Measurements from ENCODE around the gene ALG13. TPM values are rescaled to one million over a fixed set of nuclear protein-coding genes. Genes with fewer than 3 reads are reported as not detected.

ALG13 gene
- total RNA-seq, 1 experiment from 2014 or later: 36.3 TPM

GRCh38 chrX:111728096-111728495, 47.1 kb downstream of the ALG13 start:
- no peak overlapping the region for H3K4me3 ChIP-seq (ENCODE audit: low read depth, low read length)
- Mint-ChIP-seq H3K9me3 (ENCODE audit: unreplicated experiment) (no peaks in the 10 kb centered on the region), H3K27me3 (ENCODE audit: insufficient read depth, unreplicated experiment) (no peaks in the 10 kb centered on the region), H3K36me3 (ENCODE audit: insufficient read depth, unreplicated experiment) (no peaks in the 10 kb centered on the region), H3K4me1 (ENCODE audit: low read depth, unreplicated experiment) (no peaks in the 10 kb centered on the region), H3K27ac (ENCODE audit: unreplicated experiment) (no peak overlapping the region), H3K4me3 (ENCODE audit: unreplicated experiment) (no peak overlapping the region)
- BruUV-seq (replicated peaks): no TSS peak
- no peaks in the 10 kb centered on the region for H3K4me1 ChIP-seq
- ChIA-PET CTCF (no interaction called here), POLR2A (no interaction called here)
- no peaks in the 10 kb centered on the region for H3K27me3 ChIP-seq (replicated peaks; ENCODE audit: control insufficient read depth, insufficient read depth, low read length)
- intact Hi-C loops (cut with micrococcal nuclease; ENCODE audit: unreplicated experiment): no loop called here
- no peaks in the 10 kb centered on the region for H3K36me3 ChIP-seq (ENCODE audit: control insufficient read depth, insufficient read depth, low read length)
- H3K9me3 ChIP-seq: no peaks in the 10 kb centered on the region
- no peak for DNase-seq
- TF ChIP-seq, protein P1, sequence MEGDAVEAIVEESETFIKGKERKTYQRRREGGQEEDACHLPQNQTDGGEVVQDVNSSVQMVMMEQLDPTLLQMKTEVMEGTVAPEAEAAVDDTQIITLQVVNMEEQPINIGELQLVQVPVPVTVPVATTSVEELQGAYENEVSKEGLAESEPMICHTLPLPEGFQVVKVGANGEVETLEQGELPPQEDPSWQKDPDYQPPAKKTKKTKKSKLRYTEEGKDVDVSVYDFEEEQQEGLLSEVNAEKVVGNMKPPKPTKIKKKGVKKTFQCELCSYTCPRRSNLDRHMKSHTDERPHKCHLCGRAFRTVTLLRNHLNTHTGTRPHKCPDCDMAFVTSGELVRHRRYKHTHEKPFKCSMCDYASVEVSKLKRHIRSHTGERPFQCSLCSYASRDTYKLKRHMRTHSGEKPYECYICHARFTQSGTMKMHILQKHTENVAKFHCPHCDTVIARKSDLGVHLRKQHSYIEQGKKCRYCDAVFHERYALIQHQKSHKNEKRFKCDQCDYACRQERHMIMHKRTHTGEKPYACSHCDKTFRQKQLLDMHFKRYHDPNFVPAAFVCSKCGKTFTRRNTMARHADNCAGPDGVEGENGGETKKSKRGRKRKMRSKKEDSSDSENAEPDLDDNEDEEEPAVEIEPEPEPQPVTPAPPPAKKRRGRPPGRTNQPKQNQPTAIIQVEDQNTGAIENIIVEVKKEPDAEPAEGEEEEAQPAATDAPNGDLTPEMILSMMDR (IDR thresholded peaks at IDR 0.05; ENCODE audit: insufficient read depth in 1 of 2, low read depth in 1 of 2, low read length in 1 of 2, severe bottlenecking in 1 of 2, unreplicated experiment in 1 of 2): no peak

DNA sequence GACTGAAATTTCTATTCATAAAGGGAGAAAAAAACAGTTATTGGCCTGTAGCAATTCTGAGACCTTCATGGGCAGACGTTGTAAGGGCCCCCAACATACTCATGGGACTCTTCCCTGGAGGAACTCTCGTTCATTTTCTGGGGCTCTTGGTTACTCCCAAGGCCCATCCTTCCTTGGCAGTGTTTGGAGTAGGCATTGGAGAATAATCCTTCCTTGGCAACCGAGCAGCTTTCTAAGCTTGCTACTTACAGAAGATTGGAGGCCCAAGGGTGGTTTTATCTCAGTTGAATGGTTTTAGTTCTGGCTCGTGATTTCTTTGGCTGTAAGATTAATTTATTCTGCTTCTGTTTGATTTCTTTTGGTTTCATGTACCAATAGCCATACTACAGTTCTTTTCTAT, 50.4 kb downstream of the ALG13 start:
- ChIA-PET POLR2A (no interaction called here), CTCF (no interaction called here)
- H3K4me3 Mint-ChIP-seq (ENCODE audit: unreplicated experiment): no peak overlapping the region
- H3K27ac Mint-ChIP-seq (ENCODE audit: unreplicated experiment): no peak overlapping the region
- intact Hi-C loops (cut with micrococcal nuclease; ENCODE audit: unreplicated experiment): no loop called here
- Histone ChIP-seq H3K27me3 (replicated peaks; ENCODE audit: control insufficient read depth, insufficient read depth, low read length) (no peaks in the 10 kb centered on the region), H3K9me3 (no peaks in the 10 kb centered on the region), H3K36me3 (ENCODE audit: control insufficient read depth, insufficient read depth, low read length) (no peaks in the 10 kb centered on the region), H3K4me3 (ENCODE audit: low read depth, low read length) (no peak overlapping the region), H3K4me1 (no peaks in the 10 kb centered on the region)
- DNase-seq: no peak
- no peaks in the 10 kb centered on the region for H3K9me3 Mint-ChIP-seq (ENCODE audit: unreplicated experiment)
- no peaks in the 10 kb centered on the region for H3K4me1 Mint-ChIP-seq (ENCODE audit: low read depth, unreplicated experiment)
- H3K36me3 Mint-ChIP-seq (ENCODE audit: insufficient read depth, unreplicated experiment): peaks cover 6% of the 10 kb centered on the region
- H3K27me3 Mint-ChIP-seq (ENCODE audit: insufficient read depth, unreplicated experiment): no peaks in the 10 kb centered on the region
- no TSS peak for BruUV-seq (replicated peaks)
- TF ChIP-seq, protein P1 (IDR thresholded peaks at IDR 0.05; ENCODE audit: insufficient read depth in 1 of 2, low read depth in 1 of 2, low read length in 1 of 2, severe bottlenecking in 1 of 2, unreplicated experiment in 1 of 2): no peak

GRCh38 chrX:111736571-111736970, 55.6 kb downstream of the ALG13 start:
- Mint-ChIP-seq H3K4me1 (ENCODE audit: low read depth, unreplicated experiment) (no peaks in the 10 kb centered on the region), H3K27ac (ENCODE audit: unreplicated experiment) (no peak overlapping the region), H3K36me3 (ENCODE audit: insufficient read depth, unreplicated experiment) (peaks cover 11% of the 10 kb centered on the region), H3K27me3 (ENCODE audit: insufficient read depth, unreplicated experiment) (no peaks in the 10 kb centered on the region), H3K4me3 (ENCODE audit: unreplicated experiment) (no peak overlapping the region), H3K9me3 (ENCODE audit: unreplicated experiment) (no peaks in the 10 kb centered on the region)
- ChIA-PET POLR2A (no interaction called here), CTCF (no interaction called here)
- BruUV-seq (replicated peaks): no TSS peak
- TF ChIP-seq, protein P1 (IDR thresholded peaks at IDR 0.05; ENCODE audit: insufficient read depth in 1 of 2, low read depth in 1 of 2, low read length in 1 of 2, severe bottlenecking in 1 of 2, unreplicated experiment in 1 of 2): no peak
- no peak for DNase-seq
- intact Hi-C loops (cut with micrococcal nuclease; ENCODE audit: unreplicated experiment): no loop called here
- no peak overlapping the region for H3K4me3 ChIP-seq (ENCODE audit: low read depth, low read length)
- H3K27me3 ChIP-seq (replicated peaks; ENCODE audit: control insufficient read depth, insufficient read depth, low read length): no peaks in the 10 kb centered on the region
- no peaks in the 10 kb centered on the region for H3K36me3 ChIP-seq (ENCODE audit: control insufficient read depth, insufficient read depth, low read length)
- no peaks in the 10 kb centered on the region for H3K9me3 ChIP-seq
- H3K4me1 ChIP-seq: no peaks in the 10 kb centered on the region

Data from Caco-2 (cell line).